GM10266 (cell line): ENCODE results near the gene IPCEF1.

Source experiments
- DNase-seq: peaks from one replicate; pipeline ENCODE4 v3.0.0; 2012; ENCODE audit errors: extremely low spot score
- CTCF ChIP-seq: IDR thresholded peaks from 2 replicates; pipeline ENCODE4 v1.5.1; 2012; ENCODE audit warnings: mild to moderate bottlenecking, low read depth; ENCODE audit not compliant: control insufficient read depth, insufficient read depth; ENCODE audit errors: missing control alignments

Gene IPCEF1

GRCh38 chr6:154301839-154302752 is 54.5 kb downstream of the IPCEF1 start:
- DNase-seq = peak; percentile 60

GRCh38 chr6:154301086-154301625 is 55.4 kb downstream of the IPCEF1 start:
- no peak for TF ChIP-seq CTCF
- DNase-seq = no peak

More at GRCh38 chr6:154301839-154302752, 54.5 kb downstream of the IPCEF1 start:
- no peak for TF ChIP-seq CTCF

- no peak for DNase-seq
- TF ChIP-seq CTCF = no peak
Observed at GRCh38 chr6:154298297-154298696, 58.3 kb downstream of the IPCEF1 start.

GRCh38 chr6:154297721-154298120 is 58.9 kb downstream of the IPCEF1 start:
- DNase-seq = no peak

GRCh38 chr6:154297210-154297609 is 59.4 kb downstream of the IPCEF1 start:
- DNase-seq = no peak
- no peak for TF ChIP-seq CTCF

More at GRCh38 chr6:154297721-154298120, 58.9 kb downstream of the IPCEF1 start:
- TF ChIP-seq CTCF = no peak

- no peak for DNase-seq
- TF ChIP-seq CTCF = no peak
Observed at GRCh38 chr6:154295733-154296132, 60.9 kb downstream of the IPCEF1 start.
